ENCODE results near the gene SULF2.

DNA sequence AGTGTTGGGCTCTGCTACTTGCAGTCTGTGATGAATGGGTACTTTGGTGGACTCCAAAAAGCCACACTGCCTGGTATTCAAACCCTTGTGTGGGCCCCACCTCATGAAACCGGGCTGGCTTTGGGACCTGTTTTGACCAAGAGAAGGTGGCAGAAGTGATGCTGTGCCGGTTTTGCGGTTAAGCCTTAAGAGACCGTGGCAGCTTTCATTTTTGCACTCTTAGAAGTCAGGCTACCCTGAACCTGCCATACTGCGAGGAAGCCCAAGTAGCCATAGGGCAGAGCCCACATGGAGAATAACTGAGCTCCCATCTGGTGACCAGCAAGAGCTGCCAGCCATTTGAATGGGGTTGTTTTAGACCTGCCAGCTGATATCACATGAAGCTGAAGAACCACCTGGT lies 10.2 kb downstream of the SULF2 start:
- TF ChIP-seq, protein P1, sequence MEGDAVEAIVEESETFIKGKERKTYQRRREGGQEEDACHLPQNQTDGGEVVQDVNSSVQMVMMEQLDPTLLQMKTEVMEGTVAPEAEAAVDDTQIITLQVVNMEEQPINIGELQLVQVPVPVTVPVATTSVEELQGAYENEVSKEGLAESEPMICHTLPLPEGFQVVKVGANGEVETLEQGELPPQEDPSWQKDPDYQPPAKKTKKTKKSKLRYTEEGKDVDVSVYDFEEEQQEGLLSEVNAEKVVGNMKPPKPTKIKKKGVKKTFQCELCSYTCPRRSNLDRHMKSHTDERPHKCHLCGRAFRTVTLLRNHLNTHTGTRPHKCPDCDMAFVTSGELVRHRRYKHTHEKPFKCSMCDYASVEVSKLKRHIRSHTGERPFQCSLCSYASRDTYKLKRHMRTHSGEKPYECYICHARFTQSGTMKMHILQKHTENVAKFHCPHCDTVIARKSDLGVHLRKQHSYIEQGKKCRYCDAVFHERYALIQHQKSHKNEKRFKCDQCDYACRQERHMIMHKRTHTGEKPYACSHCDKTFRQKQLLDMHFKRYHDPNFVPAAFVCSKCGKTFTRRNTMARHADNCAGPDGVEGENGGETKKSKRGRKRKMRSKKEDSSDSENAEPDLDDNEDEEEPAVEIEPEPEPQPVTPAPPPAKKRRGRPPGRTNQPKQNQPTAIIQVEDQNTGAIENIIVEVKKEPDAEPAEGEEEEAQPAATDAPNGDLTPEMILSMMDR (IDR thresholded peaks at IDR 0.05): no peak
- no peak for TF ChIP-seq EZH2 (IDR thresholded peaks at IDR 0.05; ENCODE audit: borderline replicate concordance, insufficient read depth, low read depth, low read length, poor library complexity, severe bottlenecking)
